GM21529 (cell line): ENCODE measurements around the gene JMJD7.

Experiments
- ATAC-seq: cut with Tn5 transposase; IDR thresholded peaks from one replicate; pipeline ENCODE4 v1.9.1; 2021; ENCODE audit not compliant: unreplicated experiment

Gene JMJD7

GRCh38 chr15:41842229-41842628, 14.3 kb downstream of the JMJD7 start:
- no peak for ATAC-seq

- no peak for ATAC-seq
These were observed 15.7 kb downstream of the JMJD7 start for GRCh38 chr15:41843571-41843970.

- no peak for ATAC-seq
These were observed 16.9 kb downstream of the JMJD7 start for GRCh38 chr15:41844814-41845213.

GRCh38 chr15:41847206-41847605, 19.3 kb downstream of the JMJD7 start:
- no peak for ATAC-seq

- ATAC-seq = no peak
These were observed 20.1 kb downstream of the JMJD7 start for GRCh38 chr15:41847981-41848380.

- ATAC-seq = no peak
These were observed 20.7 kb downstream of the JMJD7 start for GRCh38 chr15:41848631-41849030.

- no peak for ATAC-seq
These were observed 21.3 kb downstream of the JMJD7 start for GRCh38 chr15:41849204-41849603.

- ATAC-seq = no peak
These were observed 22.0 kb downstream of the JMJD7 start for GRCh38 chr15:41849861-41850260.

GRCh38 chr15:41850482-41851166, 22.7 kb downstream of the JMJD7 start:
- no peak for ATAC-seq

GRCh38 chr15:41851167-41851523, 23.3 kb downstream of the JMJD7 start:
- no peak for ATAC-seq

GRCh38 chr15:41851755-41852370, 24.0 kb downstream of the JMJD7 start:
- ATAC-seq = no peak

GRCh38 chr15:41852736-41853590, 25.1 kb downstream of the JMJD7 start:
- ATAC-seq = no peak

GRCh38 chr15:41853831-41854230, 25.9 kb downstream of the JMJD7 start:
- ATAC-seq = no peak

GRCh38 chr15:41854443-41854842, 26.6 kb downstream of the JMJD7 start:
- no peak for ATAC-seq

- ATAC-seq = no peak
These were observed 27.5 kb downstream of the JMJD7 start for GRCh38 chr15:41855261-41855961.

GRCh38 chr15:41856262-41856661, 28.4 kb downstream of the JMJD7 start:
- no peak for ATAC-seq

- no peak for ATAC-seq
These were observed 28.8 kb downstream of the JMJD7 start for GRCh38 chr15:41856716-41857115.

- no peak for ATAC-seq
These were observed 29.4 kb downstream of the JMJD7 start for GRCh38 chr15:41857316-41857715.

GRCh38 chr15:41858756-41859155, 30.9 kb downstream of the JMJD7 start:
- no peak for ATAC-seq

GRCh38 chr15:41860049-41860828, 32.3 kb downstream of the JMJD7 start:
- ATAC-seq = no peak
